Fibroblast of lung (primary cell): ENCODE measurements around the gene DTX4.

Experiments
- EZH2 ChIP-seq: IDR thresholded peaks from 2 replicates; pipeline ENCODE4 v1.5.1; 2012; ENCODE audit warnings: low read length, control low read depth, mild to moderate bottlenecking; ENCODE audit errors: missing control alignments
- TF ChIP-seq, protein P1 (sequence below), 2 donors: IDR thresholded peaks in 1 of 2; conservative IDR thresholded peaks in 1 of 2; 1 replicate in 1 of 2; 2 replicates in 1 of 2; pipeline ENCODE4 v1.5.1; 2011 to 2012; ENCODE audit warnings: low read length in 2 of 2, control low read depth in 1 of 2, inconsistent platforms in 1 of 2, low read depth in 1 of 2, mild to moderate bottlenecking in 1 of 2

DNA sequence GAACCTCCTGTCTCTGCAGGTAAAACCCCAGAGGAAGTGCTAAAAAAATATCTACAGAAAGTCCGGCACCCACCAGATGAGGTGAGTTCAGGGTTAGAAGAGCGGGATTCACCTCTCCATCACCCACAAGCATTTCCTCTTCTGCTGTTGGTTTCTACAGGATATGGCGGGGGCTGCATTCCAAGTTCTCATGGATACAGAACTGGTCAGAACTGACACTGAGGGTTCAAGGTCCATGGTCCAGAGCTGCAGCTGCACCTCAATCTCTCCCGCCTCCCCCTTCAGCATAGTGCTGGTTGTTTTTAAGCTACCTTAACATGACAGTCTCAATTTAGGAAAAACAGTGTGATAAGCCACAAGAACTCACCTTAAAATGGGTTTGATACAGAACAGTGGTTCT, 19.2 kb downstream of the DTX4 start:
- TF ChIP-seq EZH2, result no peak
- TF ChIP-seq, protein P1, sequence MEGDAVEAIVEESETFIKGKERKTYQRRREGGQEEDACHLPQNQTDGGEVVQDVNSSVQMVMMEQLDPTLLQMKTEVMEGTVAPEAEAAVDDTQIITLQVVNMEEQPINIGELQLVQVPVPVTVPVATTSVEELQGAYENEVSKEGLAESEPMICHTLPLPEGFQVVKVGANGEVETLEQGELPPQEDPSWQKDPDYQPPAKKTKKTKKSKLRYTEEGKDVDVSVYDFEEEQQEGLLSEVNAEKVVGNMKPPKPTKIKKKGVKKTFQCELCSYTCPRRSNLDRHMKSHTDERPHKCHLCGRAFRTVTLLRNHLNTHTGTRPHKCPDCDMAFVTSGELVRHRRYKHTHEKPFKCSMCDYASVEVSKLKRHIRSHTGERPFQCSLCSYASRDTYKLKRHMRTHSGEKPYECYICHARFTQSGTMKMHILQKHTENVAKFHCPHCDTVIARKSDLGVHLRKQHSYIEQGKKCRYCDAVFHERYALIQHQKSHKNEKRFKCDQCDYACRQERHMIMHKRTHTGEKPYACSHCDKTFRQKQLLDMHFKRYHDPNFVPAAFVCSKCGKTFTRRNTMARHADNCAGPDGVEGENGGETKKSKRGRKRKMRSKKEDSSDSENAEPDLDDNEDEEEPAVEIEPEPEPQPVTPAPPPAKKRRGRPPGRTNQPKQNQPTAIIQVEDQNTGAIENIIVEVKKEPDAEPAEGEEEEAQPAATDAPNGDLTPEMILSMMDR (conservative IDR thresholded peaks at IDR 0.05 in 1 of 2, IDR thresholded peaks at IDR 0.05 in 1 of 2; ENCODE audit: low read depth in 1 of 2, low read length in 2 of 2), result no peak
